Measurements from ENCODE around the gene DPY19L2.

DNA sequence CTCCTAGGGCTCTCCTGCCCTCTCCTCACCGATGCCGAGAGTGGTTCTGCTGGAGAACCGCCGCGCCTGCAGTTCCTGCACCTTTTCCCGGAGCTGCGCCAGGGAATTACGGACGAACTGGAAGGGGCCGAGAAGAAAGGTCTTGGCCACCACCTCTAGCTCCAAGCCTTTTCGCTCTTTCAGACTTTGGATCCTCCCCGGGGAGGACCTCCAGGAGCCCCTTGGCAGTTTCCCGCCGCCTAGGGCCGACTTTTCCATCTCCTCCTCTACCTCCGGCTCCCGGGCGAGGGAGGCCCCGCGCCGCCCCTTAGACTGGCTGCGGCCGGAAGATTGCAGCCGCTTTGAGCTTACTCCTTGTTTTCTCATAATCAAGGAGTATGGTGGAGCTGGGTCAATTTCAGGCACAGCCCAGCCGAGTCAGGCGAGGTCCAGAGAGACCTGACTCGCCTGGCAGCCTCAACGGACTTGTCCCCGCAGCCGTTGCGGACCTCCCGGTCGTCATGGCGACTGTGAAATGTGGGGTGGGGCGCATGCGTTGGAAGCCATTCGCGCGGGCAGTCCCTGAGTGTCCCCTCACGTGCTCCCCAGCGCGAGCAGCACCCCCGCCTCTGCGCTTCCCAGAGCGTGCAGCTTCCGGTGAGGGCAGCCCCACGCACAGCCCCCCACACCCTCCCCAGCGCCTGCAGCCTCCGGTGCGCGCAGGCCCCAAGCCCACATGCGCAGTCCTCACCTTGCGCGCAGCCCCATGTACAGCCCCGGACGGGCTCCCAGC lies at the start of gene DPY19L2:
- TF ChIP-seq, protein P1, sequence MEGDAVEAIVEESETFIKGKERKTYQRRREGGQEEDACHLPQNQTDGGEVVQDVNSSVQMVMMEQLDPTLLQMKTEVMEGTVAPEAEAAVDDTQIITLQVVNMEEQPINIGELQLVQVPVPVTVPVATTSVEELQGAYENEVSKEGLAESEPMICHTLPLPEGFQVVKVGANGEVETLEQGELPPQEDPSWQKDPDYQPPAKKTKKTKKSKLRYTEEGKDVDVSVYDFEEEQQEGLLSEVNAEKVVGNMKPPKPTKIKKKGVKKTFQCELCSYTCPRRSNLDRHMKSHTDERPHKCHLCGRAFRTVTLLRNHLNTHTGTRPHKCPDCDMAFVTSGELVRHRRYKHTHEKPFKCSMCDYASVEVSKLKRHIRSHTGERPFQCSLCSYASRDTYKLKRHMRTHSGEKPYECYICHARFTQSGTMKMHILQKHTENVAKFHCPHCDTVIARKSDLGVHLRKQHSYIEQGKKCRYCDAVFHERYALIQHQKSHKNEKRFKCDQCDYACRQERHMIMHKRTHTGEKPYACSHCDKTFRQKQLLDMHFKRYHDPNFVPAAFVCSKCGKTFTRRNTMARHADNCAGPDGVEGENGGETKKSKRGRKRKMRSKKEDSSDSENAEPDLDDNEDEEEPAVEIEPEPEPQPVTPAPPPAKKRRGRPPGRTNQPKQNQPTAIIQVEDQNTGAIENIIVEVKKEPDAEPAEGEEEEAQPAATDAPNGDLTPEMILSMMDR (IDR thresholded peaks at IDR 0.05) = no peak
- TF ChIP-seq POLR2A (IDR thresholded peaks at IDR 0.05) = no peak
